OCI-LY7 (cell line): ENCODE measurements around the gene FOXP1. TPM values are rescaled to one million over a fixed set of nuclear protein-coding genes. Genes with fewer than 3 reads are reported as not detected.
A peak's percentile ranks its signal among the peaks of the same experiment; 100 is the strongest.

Experiments
- BruUV-seq: library from RNA; stranded (reverse); fragments of 400-500 nt; replicated peaks from 2 replicates; lab custom pipeline; 2021; lab: Mats Ljungman, UMichigan
- CTCF ChIA-PET: fragments of 300-600 bp; sonication (Branson Sonifier 250); formaldehyde crosslinking; loops from one replicate; lab custom pipeline; 2022; ENCODE audit warnings: antibody characterized with exemption; ENCODE audit not compliant: unreplicated experiment; lab: Charles Lee
- POLR2A ChIA-PET: fragments of 300-600 bp; sonication (Branson Sonifier 250); formaldehyde crosslinking; loops from one replicate; lab custom pipeline; 2022; ENCODE audit warnings: antibody characterized with exemption; lab: Charles Lee
- DNase-seq: peaks from one replicate; pipeline ENCODE4 v3.0.0-alpha.2; 2015; ENCODE audit warnings: low spot score
- H2AFZ ChIP-seq: fragments of 200-600 bp; sonication (generic), shearing (Covaris generic); 2 replicates; pipeline ENCODE4 v1.6.1; 2014; ENCODE audit warnings: mild to moderate bottlenecking, antibody characterized with exemption, low read length, moderate library complexity
- H3K27ac ChIP-seq: fragments of 200-600 bp; sonication (generic); 2 replicates; pipeline ENCODE4 v1.5.1; 2014; ENCODE audit warnings: mixed run types, low read depth, mild to moderate bottlenecking, moderate library complexity, low read length, inconsistent platforms; ENCODE audit not compliant: poor library complexity, severe bottlenecking
- H3K36me3 ChIP-seq: fragments of 200-600 bp; sonication (generic); 2 replicates; pipeline ENCODE4 v1.6.1; 2014; ENCODE audit warnings: mild to moderate bottlenecking, antibody characterized with exemption, low read length, moderate library complexity, mixed read lengths; ENCODE audit not compliant: insufficient read depth
- H3K4me1 ChIP-seq: fragments of 200-600 bp; sonication (generic); 2 replicates; pipeline ENCODE4 v1.5.1; 2014; ENCODE audit warnings: mild to moderate bottlenecking, low read length; ENCODE audit not compliant: insufficient read depth, poor library complexity, severe bottlenecking
- H3K4me2 ChIP-seq: fragments of 200-600 bp; sonication (generic); 2 replicates; pipeline ENCODE4 v1.6.1; 2014; ENCODE audit warnings: mild to moderate bottlenecking, low read length
- H3K4me3 ChIP-seq: fragments of 200-600 bp; sonication (generic); 2 replicates; pipeline ENCODE4 v1.5.1; 2014; ENCODE audit warnings: mild to moderate bottlenecking, low read depth, low read length; ENCODE audit not compliant: poor library complexity, severe bottlenecking
- H3K79me2 ChIP-seq: fragments of 200-600 bp; sonication (generic); 2 replicates; pipeline ENCODE4 v1.6.1; 2016; ENCODE audit warnings: low read depth, mild to moderate bottlenecking, low read length, moderate library complexity, mixed read lengths; ENCODE audit not compliant: insufficient read depth
- H3K9me2 ChIP-seq: fragments of 200-600 bp; sonication (generic); 2 replicates; pipeline ENCODE4 v1.6.1; 2016; ENCODE audit warnings: mild to moderate bottlenecking, low read length, mixed read lengths; ENCODE audit not compliant: insufficient read depth
- H3K9me3 ChIP-seq: fragments of 200-600 bp; sonication (generic); 2 replicates; pipeline ENCODE4 v1.6.1; 2014; ENCODE audit warnings: mild to moderate bottlenecking, mixed run types, low read length, mixed read lengths
- H4K20me1 ChIP-seq: fragments of 200-600 bp; sonication (generic); 2 replicates; pipeline ENCODE4 v1.6.1; 2014; ENCODE audit warnings: mild to moderate bottlenecking, antibody characterized with exemption, low read length, moderate library complexity, mixed read lengths; ENCODE audit not compliant: insufficient read depth
- CTCF ChIP-seq: fragments of 200-600 bp; sonication (generic); conservative IDR thresholded peaks from 2 replicates; pipeline ENCODE4 v1.5.1; 2014; ENCODE audit warnings: mild to moderate bottlenecking, antibody characterized with exemption, low read length, moderate library complexity, mixed read lengths
- EZH2phosphoT487 ChIP-seq: fragments of 200-600 bp; sonication (generic); IDR thresholded peaks from 2 replicates; pipeline ENCODE4 v1.6.1; 2018; ENCODE audit warnings: low read depth, borderline replicate concordance, mild to moderate bottlenecking, mixed run types, antibody characterized with exemption, low read length, moderate library complexity, mixed read lengths
- intact Hi-C: fragments of 100-400 bp; cut with micrococcal nuclease; formaldehyde crosslinking; loops from one replicate; pipeline ENCODE4 v1.10.0; 2022; ENCODE audit not compliant: unreplicated experiment
- total RNA-seq, 2 experiments: library from RNA; depleted of rRNA in 1 of 2; stranded (reverse); fragments of >200 nt in 1 of 2; shearing (Covaris generic) in 1 of 2; gene quantifications; 2 replicates each; pipeline ENCODE4 v1.2.3, GENCODE V29; 2014 to 2022

Gene FOXP1
- total RNA-seq, 2 experiments from 2014 or later: 87.3 to 151 TPM

GRCh38 chr3:71066849-71067261, 516.7 kb downstream of the FOXP1 start:
- H2AFZ ChIP-seq: no peak overlapping the region
- no peaks in the 10 kb centered on the region for H3K36me3 ChIP-seq
- BruUV-seq: TSS peak; percentile 81
- peak; percentile 45 for DNase-seq
- POLR2A ChIA-PET: no interaction called here
- H3K9me2 ChIP-seq: no peaks in the 10 kb centered on the region
- intact Hi-C loops: loop anchor here (5.0 kb wide), 3 partner anchors 445 to 585 kb away; no protein-coding TSS in a partner anchor
- TF ChIP-seq CTCF (no peak), EZH2phosphoT487 (no peak)
- CTCF ChIA-PET: no interaction called here
- peak overlapping the region; percentile 65 for H3K27ac ChIP-seq
- no peaks in the 10 kb centered on the region for H3K9me3 ChIP-seq
- peaks cover 61% of the 10 kb centered on the region; the same call in 1 of the 2 replicates for H3K79me2 ChIP-seq
- peaks cover 51% of the 10 kb centered on the region for H4K20me1 ChIP-seq
- peaks cover 70% of the 10 kb centered on the region for H3K4me1 ChIP-seq
- peak overlapping the region; percentile 71 for H3K4me3 ChIP-seq
- H3K4me2 ChIP-seq: peak overlapping the region; percentile 90

GRCh38 chr3:71066356-71066755, 517.2 kb downstream of the FOXP1 start:
- Histone ChIP-seq H3K4me1 (peaks cover 70% of the 10 kb centered on the region), H3K4me3 (peak overlapping the region; percentile 71), H2AFZ (no peak overlapping the region), H3K79me2 (peaks cover 65% of the 10 kb centered on the region; the same call in 1 of the 2 replicates), H3K27ac (peak overlapping the region; percentile 65), H3K4me2 (peak overlapping the region; percentile 90), H3K9me3 (no peaks in the 10 kb centered on the region), H4K20me1 (peaks cover 56% of the 10 kb centered on the region), H3K36me3 (no peaks in the 10 kb centered on the region), H3K9me2 (no peaks in the 10 kb centered on the region)
- intact Hi-C loops: loop anchor here (5.0 kb wide), 3 partner anchors 446 to 586 kb away; no protein-coding TSS in a partner anchor
- TF ChIP-seq CTCF: no peak
- no peak for TF ChIP-seq EZH2phosphoT487
- ChIA-PET CTCF (no interaction called here), POLR2A (no interaction called here)
- peak; percentile 66 for DNase-seq
- BruUV-seq: no TSS peak

DNA sequence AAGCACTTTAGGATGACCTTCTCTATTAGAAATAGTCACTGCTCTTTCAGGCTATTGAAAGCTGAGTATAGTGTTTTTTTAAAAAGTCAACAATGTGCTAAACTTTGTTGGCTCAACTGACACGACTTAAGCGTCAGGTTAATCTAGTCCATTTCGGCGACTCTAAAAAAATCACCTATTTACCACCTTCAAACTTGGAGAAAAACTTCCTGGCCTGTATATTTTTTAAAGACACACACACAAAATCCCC, 517.8 kb downstream of the FOXP1 start:
- peak overlapping the region; percentile 71 for H3K4me3 ChIP-seq
- no peaks in the 10 kb centered on the region for H3K9me3 ChIP-seq
- H3K9me2 ChIP-seq: no peaks in the 10 kb centered on the region
- peaks cover 71% of the 10 kb centered on the region; the same call in 1 of the 2 replicates for H3K79me2 ChIP-seq
- no peaks in the 10 kb centered on the region for H3K36me3 ChIP-seq
- intact Hi-C loops: loop anchor here (2.0 to 5.0 kb wide), 9 partner anchors 33 to 587 kb away; no protein-coding TSS in a partner anchor
- no peak for TF ChIP-seq EZH2phosphoT487
- no peak for TF ChIP-seq CTCF
- H3K4me2 ChIP-seq: peak overlapping the region; percentile 90
- peak overlapping the region; percentile 65 for H3K27ac ChIP-seq
- peaks cover 63% of the 10 kb centered on the region for H4K20me1 ChIP-seq
- BruUV-seq: no TSS peak
- peaks cover 70% of the 10 kb centered on the region for H3K4me1 ChIP-seq
- no peak overlapping the region for H2AFZ ChIP-seq
- POLR2A ChIA-PET: no interaction called here
- no peak for DNase-seq
- CTCF ChIA-PET: no interaction called here
